Liver (tissue), 9 donors: Measurements from ENCODE around the gene LDHB. TPM values are rescaled to one million over a fixed set of nuclear protein-coding genes. Genes with fewer than 3 reads are reported as not detected.

Source experiments
- DNase-seq: peaks from one replicate; pipeline ENCODE4 v3.0.0-alpha.2; 2017; ENCODE audit warnings: low spot score
- H3K27ac ChIP-seq, 2 donors: one replicate each; pipeline ENCODE4 v1.7.0; 2013; ENCODE audit warnings: inconsistent platforms in 2 of 2, low read length in 2 of 2, control low read depth in 1 of 2, low read depth in 1 of 2, mild to moderate bottlenecking in 1 of 2
- H3K27me3 ChIP-seq, 4 donors: one replicate each; pipeline versions ENCODE4 v1.6.1 to v1.7.0; 2013; ENCODE audit warnings: low read length in 3 of 4, inconsistent platforms in 1 of 4, mild to moderate bottlenecking in 1 of 4, moderate library complexity in 1 of 4; ENCODE audit not compliant: control insufficient read depth in 4 of 4, insufficient read depth in 4 of 4
- H3K36me3 ChIP-seq, 4 donors: one replicate each; pipeline versions ENCODE4 v1.6.1 to v1.7.0; 2013; ENCODE audit warnings: low read length in 3 of 4, mild to moderate bottlenecking in 3 of 4, low read depth in 1 of 4, moderate library complexity in 1 of 4; ENCODE audit not compliant: control insufficient read depth in 4 of 4, insufficient read depth in 3 of 4
- H3K4me1 ChIP-seq, 4 donors: one replicate each; pipeline versions ENCODE4 v1.6.1 to v1.7.0; 2013; ENCODE audit warnings: low read length in 3 of 4, mild to moderate bottlenecking in 3 of 4, moderate library complexity in 1 of 4; ENCODE audit not compliant: control insufficient read depth in 4 of 4, insufficient read depth in 4 of 4
- H3K4me3 ChIP-seq, 3 donors: one replicate each; pipeline versions ENCODE4 v1.6.1 to v1.7.0; 2013; ENCODE audit warnings: low read length in 3 of 3, control low read depth in 1 of 3, low read depth in 1 of 3, mild to moderate bottlenecking in 1 of 3
- H3K9ac ChIP-seq, 2 donors: one replicate each; pipeline ENCODE4 v1.7.0; 2013; ENCODE audit warnings: low read length in 2 of 2, mild to moderate bottlenecking in 2 of 2, moderate library complexity in 2 of 2, control low read depth in 1 of 2, low read depth in 1 of 2
- H3K9me3 ChIP-seq, 4 donors: one replicate each; pipeline versions ENCODE4 v1.6.1 to v1.7.0; 2013; ENCODE audit warnings: low read length in 3 of 4; ENCODE audit not compliant: control insufficient read depth in 4 of 4
- ATF3 ChIP-seq: IDR thresholded peaks from 2 replicates; pipeline ENCODE4 v1.6.1; 2016; ENCODE audit warnings: antibody characterized with exemption
- CTCF ChIP-seq: fragments of 150-350 bp; IDR thresholded peaks from 2 replicates; pipeline ENCODE4 v1.5.1; 2017; ENCODE audit warnings: improper control_type of control experiment, low read depth, low read length; ENCODE audit not compliant: missing input control
- FOXA1 ChIP-seq: IDR thresholded peaks from 2 replicates; pipeline ENCODE4 v1.6.1; 2016; ENCODE audit warnings: antibody characterized with exemption
- GABPA ChIP-seq, 2 donors: IDR thresholded peaks in 1 of 2; conservative IDR thresholded peaks in 1 of 2; 2 replicates each; pipeline ENCODE4 v1.6.1; 2016; ENCODE audit warnings: antibody characterized with exemption in 2 of 2, mild to moderate bottlenecking in 1 of 2, moderate library complexity in 1 of 2
- HNF4A ChIP-seq, 2 donors: conservative IDR thresholded peaks; 2 replicates each; pipeline ENCODE4 v1.6.1; 2016; ENCODE audit warnings: antibody characterized with exemption in 2 of 2, mild to moderate bottlenecking in 2 of 2
- HNF4G ChIP-seq: IDR thresholded peaks from 2 replicates; pipeline ENCODE4 v1.6.1; 2016; ENCODE audit warnings: antibody characterized with exemption
- JUND ChIP-seq, 2 donors: IDR thresholded peaks; 2 replicates each; pipeline ENCODE4 v1.6.1; 2016; ENCODE audit warnings: antibody characterized with exemption in 2 of 2
- MAX ChIP-seq: IDR thresholded peaks from 2 replicates; pipeline ENCODE4 v1.6.1; 2016; ENCODE audit warnings: antibody characterized with exemption
- REST ChIP-seq: IDR thresholded peaks from 2 replicates; pipeline ENCODE4 v1.6.1; 2016; ENCODE audit warnings: antibody characterized with exemption, mild to moderate bottlenecking
- RXRA ChIP-seq, 2 donors: IDR thresholded peaks; 2 replicates each; pipeline ENCODE4 v1.6.1; 2017 to 2018; ENCODE audit warnings: antibody characterized with exemption in 2 of 2, mild to moderate bottlenecking in 1 of 2
- SP1 ChIP-seq: IDR thresholded peaks from 2 replicates; pipeline ENCODE4 v1.6.1; 2018; ENCODE audit warnings: antibody characterized with exemption, mild to moderate bottlenecking
- TAF1 ChIP-seq: conservative IDR thresholded peaks from 2 replicates; pipeline ENCODE4 v1.6.1; 2016; ENCODE audit warnings: antibody characterized with exemption, mild to moderate bottlenecking
- WGBS: extraction: QIAGEN DNeasy Blood & Tissue Kit; methylation state at CpG from one replicate; pipeline ENCODE4 v1.1.7; 2013; 5-methylcytosine and 5-hydroxymethylcytosine counted together
- polyA plus RNA-seq, 2 donors: library from polyadenylated mRNA; stranded (reverse) in 1 of 2; unstranded in 1 of 2; fragments of 200-250 nt in 1 of 2; fragments of >200 nt in 1 of 2; fragmentation: Nextera tagmentation in 1 of 2; extraction: Ambion mirVana in 1 of 2; gene quantifications; one replicate each; pipeline versions ENCODE4 v1.2.1 to v1.2.3, GENCODE V29; 2013 to 2015
- total RNA-seq, 2 donors: library from RNA; depleted of rRNA; stranded (reverse); fragments of >200 nt; gene quantifications; one replicate each; pipeline ENCODE4 v1.2.3, GENCODE V29; 2014
- donor health status: healthy.
- donor health status: healthy.
- donor health status: healthy.
- donor health status: healthy.
- donor health status: healthy.

The LDHB gene
- total and polyA plus RNA-seq, 4 donors, result 20.9 to 99.7 (median 42.3) TPM

GRCh38 chr12:21677204-21677603 lies 19.6 kb upstream of the LDHB start:
- TF ChIP-seq MAX (no peak), CTCF (no peak), RXRA (IDR thresholded peaks at IDR 0.05) (no peak), REST (no peak), TAF1 (no peak), HNF4G (no peak), HNF4A (conservative IDR thresholded peaks at IDR 0.05) (no peak)
- DNase-seq, result no peak
- Histone ChIP-seq H3K4me1 (peaks cover 0 to 8% (median 2%) of the 10 kb centered on the region in 4 donors), H3K9ac (no peak overlapping the region), H3K4me3 (no peak overlapping the region), H3K36me3 (no peaks in the 10 kb centered on the region), H3K27ac (no peak overlapping the region), H3K9me3 (no peaks in the 10 kb centered on the region), H3K27me3 (no peaks in the 10 kb centered on the region)
- 94% methylated on average over 13 of the region's 13 CpGs for WGBS

- Histone ChIP-seq H3K9ac (no peak overlapping the region), H3K27me3 (no peaks in the 10 kb centered on the region), H3K36me3 (no peaks in the 10 kb centered on the region), H3K9me3 (no peaks in the 10 kb centered on the region), H3K27ac (no peak overlapping the region), H3K4me1 (peaks cover 0 to 5% (median 0%) of the 10 kb centered on the region in 4 donors), H3K4me3 (no peak overlapping the region)
- DNase-seq, result no peak
- WGBS, result 95% methylated on average over 3 of the region's 3 CpGs
- TF ChIP-seq ATF3 (no peak), FOXA1 (no peak), TAF1 (no peak), REST (no peak), HNF4G (no peak), SP1 (no peak), JUND (IDR thresholded peaks at IDR 0.05) (no peak), GABPA (IDR thresholded peaks at IDR 0.05 in 1 of 2, conservative IDR thresholded peaks at IDR 0.05 in 1 of 2) (no peak)
Observed at GRCh38 chr12:21676776-21677175, 19.1 kb upstream of the LDHB start.
